Activated CD4-positive, alpha-beta memory T cell treated with anti-CD3 and anti-CD28 coated beads, Interleukin-2, amount 10 ng/mL, durations not matched to agents 7 days and 5 days (primary cell): ENCODE results near the gene KCNK4. TPM values are rescaled to one million over a fixed set of nuclear protein-coding genes. Genes with fewer than 3 reads are reported as not detected.
A peak's percentile ranks its signal among the peaks of the same experiment; 100 is the strongest.

Experiments
- CTCF ChIA-PET: fragments of 350-600 bp; sonication (Branson Sonifier 250); formaldehyde crosslinking; loops from one replicate; lab custom pipeline; 2021; ENCODE audit warnings: antibody characterized with exemption, inconsistent platforms; lab: Charles Lee
- POLR2A ChIA-PET: fragments of 350-600 bp; sonication (Branson Sonifier 250); formaldehyde crosslinking; loops from one replicate; lab custom pipeline; 2021; ENCODE audit warnings: antibody characterized with exemption; lab: Charles Lee
- DNase-seq: peaks from one replicate; pipeline ENCODE4 v3.0.0-alpha.2; 2020
- H3K27ac Mint-ChIP-seq: one replicate; pipeline ENCODE4 v1.8.0; 2021; ENCODE audit warnings: mild to moderate bottlenecking, mixed read lengths
- H3K27me3 Mint-ChIP-seq: one replicate; pipeline ENCODE4 v1.8.0; 2021; ENCODE audit warnings: mixed read lengths
- H3K36me3 Mint-ChIP-seq: one replicate; pipeline ENCODE4 v1.8.0; 2021; ENCODE audit warnings: low read depth, mixed read lengths
- H3K4me1 Mint-ChIP-seq: one replicate; pipeline ENCODE4 v1.8.0; 2021; ENCODE audit warnings: mixed read lengths
- H3K4me3 Mint-ChIP-seq: one replicate; pipeline ENCODE4 v1.8.0; 2021; ENCODE audit warnings: mild to moderate bottlenecking, mixed read lengths
- H3K9me3 Mint-ChIP-seq: one replicate; pipeline ENCODE4 v1.8.0; 2021; ENCODE audit warnings: mixed read lengths
- total RNA-seq, 2 experiments: library from RNA; stranded (reverse); gene quantifications; one replicate each; pipeline ENCODE4 v1.2.3, GENCODE V29; 2021

KCNK4 gene
- total RNA-seq, 2 experiments from 2014 or later: 0.15 TPM; not detected in 1

DNA sequence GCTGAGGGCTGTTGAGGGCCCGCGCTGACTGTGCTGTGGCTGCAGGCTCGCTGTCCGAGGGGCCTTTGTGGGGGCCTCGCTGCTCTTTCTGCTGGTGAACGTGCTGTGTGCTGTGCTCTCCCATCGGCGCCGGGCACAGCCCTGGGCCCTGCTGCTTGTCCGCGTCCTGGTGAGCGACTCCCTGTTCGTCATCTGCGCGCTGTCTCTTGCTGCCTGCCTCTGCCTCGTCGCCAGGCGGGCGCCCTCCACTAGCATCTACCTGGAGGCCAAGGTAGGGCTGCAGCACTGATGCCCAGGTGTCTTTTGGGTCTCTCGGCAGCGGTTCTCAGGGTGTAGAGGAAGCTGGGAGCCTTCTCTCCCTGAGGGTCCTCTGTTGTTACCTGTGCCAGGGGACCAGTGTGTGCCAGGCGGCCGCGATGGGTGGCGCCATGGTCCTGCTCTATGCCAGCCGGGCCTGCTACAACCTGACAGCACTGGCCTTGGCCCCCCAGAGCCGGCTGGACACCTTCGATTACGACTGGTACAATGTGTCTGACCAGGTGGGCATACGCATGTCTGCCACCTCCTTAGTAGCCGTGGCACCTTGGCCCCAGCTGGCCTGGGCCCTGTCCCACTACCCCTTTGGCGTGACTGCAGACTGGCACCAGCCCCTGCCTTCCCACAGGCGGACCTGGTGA is 3.3 kb upstream of the KCNK4 start:
- no peaks in the 10 kb centered on the region for H3K9me3 Mint-ChIP-seq
- H3K27ac Mint-ChIP-seq: no peak overlapping the region
- peaks cover 27% of the 10 kb centered on the region for H3K4me1 Mint-ChIP-seq
- DNase-seq: no peak
- peaks cover 6% of the 10 kb centered on the region for H3K36me3 Mint-ChIP-seq
- CTCF ChIA-PET: interaction anchor here (1.7 to 2.2 kb wide), 3 partner anchors 14 to 17 kb away, joined by 4 to 8 read pairs (median 6); no protein-coding TSS in a partner anchor
- peaks cover 14% of the 10 kb centered on the region for H3K27me3 Mint-ChIP-seq
- POLR2A ChIA-PET: interaction anchor here (1.6 to 11.0 kb wide), 2 partner anchors 18 to 24 kb away, joined by 3 to 161 read pairs; no protein-coding TSS in a partner anchor
- H3K4me3 Mint-ChIP-seq: no peak overlapping the region

DNA sequence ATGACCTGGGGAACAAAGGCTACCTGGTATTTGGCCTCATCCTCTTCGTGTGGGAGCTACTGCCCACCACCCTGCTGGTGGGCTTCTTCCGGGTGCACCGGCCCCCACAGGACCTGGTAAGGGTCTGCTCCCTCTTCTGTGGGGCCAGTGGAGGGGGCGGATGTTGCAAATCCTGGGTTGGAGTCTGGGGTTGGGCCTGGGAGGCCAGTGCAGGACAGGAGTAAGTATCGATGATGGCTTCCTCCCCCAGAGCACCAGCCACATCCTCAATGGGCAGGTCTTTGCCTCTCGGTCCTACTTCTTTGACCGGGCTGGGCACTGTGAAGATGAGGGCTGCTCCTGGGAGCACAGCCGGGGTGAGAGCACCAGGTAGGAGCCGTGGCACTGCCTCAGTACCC is 2.8 kb upstream of the KCNK4 start:
- Mint-ChIP-seq H3K4me3 (no peak overlapping the region), H3K36me3 (peaks cover 6% of the 10 kb centered on the region), H3K27me3 (peaks cover 19% of the 10 kb centered on the region), H3K9me3 (no peaks in the 10 kb centered on the region), H3K27ac (no peak overlapping the region), H3K4me1 (peaks cover 24% of the 10 kb centered on the region)
- CTCF ChIA-PET: interaction anchor here (0.6 to 2.2 kb wide), 4 partner anchors 13 to 100 kb away, joined by 3 to 8 read pairs (median 4); no protein-coding TSS in a partner anchor
- no peak for DNase-seq
- POLR2A ChIA-PET: interaction anchor here (11.0 kb wide), 1 partner anchor 18 kb away, joined by 161 read pairs; no protein-coding TSS in a partner anchor

DNA sequence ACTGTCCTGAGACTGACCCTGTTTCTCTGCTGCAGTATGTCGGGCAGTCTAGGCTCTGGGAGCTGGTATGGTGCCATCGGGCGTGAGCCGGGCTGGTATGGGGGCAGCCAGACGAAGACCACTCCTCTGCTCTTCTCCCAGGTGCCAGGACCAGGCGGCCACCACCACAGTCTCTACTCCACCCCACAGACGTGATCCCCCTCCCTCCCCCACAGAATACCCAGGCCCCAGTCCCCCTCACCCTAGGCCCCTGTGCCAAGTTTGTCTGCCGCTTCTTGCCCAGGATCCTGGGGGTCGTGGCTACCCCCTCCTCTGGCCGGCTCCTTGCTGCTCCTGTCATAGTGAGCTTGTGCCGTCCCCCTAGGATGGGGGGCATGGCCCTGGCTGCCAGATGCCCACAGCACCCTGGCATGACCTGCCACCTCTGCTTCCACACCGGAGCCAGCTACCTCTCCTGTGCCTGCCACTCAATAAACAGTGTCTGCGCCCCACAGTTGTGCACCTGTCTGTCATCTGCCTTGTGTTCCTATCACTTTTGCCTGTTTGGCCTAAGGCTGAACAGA is 2.0 kb upstream of the KCNK4 start:
- Mint-ChIP-seq H3K36me3 (peaks cover 6% of the 10 kb centered on the region), H3K27me3 (peaks cover 26% of the 10 kb centered on the region), H3K9me3 (no peaks in the 10 kb centered on the region), H3K4me3 (no peak overlapping the region), H3K27ac (no peak overlapping the region), H3K4me1 (peaks cover 22% of the 10 kb centered on the region)
- POLR2A ChIA-PET: interaction anchor here (1.0 to 11.0 kb wide), 3 partner anchors 13 to 29 kb away, joined by 3 to 161 read pairs (median 6); partner anchors contain the start of gene PRDX5
- CTCF ChIA-PET: interaction anchor here (0.6 to 2.4 kb wide), 6 partner anchors 12 to 101 kb away, joined by 3 to 13 read pairs (median 5); no protein-coding TSS in a partner anchor
- DNase-seq: no peak

DNA sequence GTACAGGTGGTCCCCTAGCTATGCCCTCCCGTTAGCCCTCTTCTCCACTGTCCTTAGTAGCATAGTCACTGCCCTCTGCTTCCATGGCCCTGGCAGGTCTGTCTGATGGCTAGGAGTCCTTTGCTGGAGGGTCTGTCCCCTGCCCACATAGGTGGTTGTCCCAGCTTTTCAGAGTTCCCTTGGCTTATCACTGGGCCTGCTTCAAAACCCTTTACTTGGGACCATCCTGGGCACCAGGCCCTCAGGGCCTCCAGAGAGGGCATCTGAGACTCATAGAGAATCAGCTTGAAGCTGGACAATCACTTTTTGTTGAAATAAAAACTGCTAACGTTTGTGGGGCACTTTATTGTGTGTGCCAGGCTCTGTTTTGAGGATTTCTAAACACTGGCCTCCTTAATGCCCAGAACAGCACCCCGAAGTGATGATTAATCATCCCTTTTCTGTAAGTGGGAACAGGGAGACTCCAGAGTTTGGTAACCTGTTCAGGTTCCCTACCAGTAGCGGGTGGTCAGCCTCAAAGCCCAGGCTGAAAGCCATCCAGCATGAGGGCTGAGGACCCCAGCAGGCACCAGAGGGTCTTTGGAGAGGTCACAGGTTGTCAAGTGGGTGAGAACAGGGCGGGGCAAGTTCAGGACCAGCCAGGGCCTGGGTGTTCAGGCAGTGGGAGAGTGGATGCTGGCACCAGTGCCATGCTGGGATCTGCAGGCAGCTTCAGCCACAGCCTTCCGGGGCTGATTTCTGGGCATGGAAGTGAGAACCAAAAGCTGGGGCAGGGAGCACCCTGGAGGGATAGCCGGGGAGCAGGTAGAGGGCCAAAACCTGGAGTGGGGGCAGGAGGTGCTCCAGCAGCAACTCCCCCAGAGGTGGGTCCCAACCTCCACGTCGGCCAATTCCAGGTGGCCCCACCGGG is 495 bp upstream of the KCNK4 start:
- H3K4me3 Mint-ChIP-seq: peak overlapping the region; percentile 53
- H3K27me3 Mint-ChIP-seq: peaks cover 38% of the 10 kb centered on the region
- H3K4me1 Mint-ChIP-seq: peaks cover 20% of the 10 kb centered on the region
- peaks cover 6% of the 10 kb centered on the region for H3K36me3 Mint-ChIP-seq
- no peak for DNase-seq
- POLR2A ChIA-PET: interaction anchor here (0.8 to 1.6 kb wide), 5 partner anchors 14 to 64 kb away, joined by 3 to 6 read pairs (median 3); partner anchors contain the start of genes ESRRA, NUDT22, PRDX5 and TRPT1
- CTCF ChIA-PET: interaction anchor here (2.2 to 2.4 kb wide), 2 partner anchors 11 to 14 kb away, joined by 8 to 13 read pairs; no protein-coding TSS in a partner anchor
- H3K27ac Mint-ChIP-seq: no peak overlapping the region
- H3K9me3 Mint-ChIP-seq: no peaks in the 10 kb centered on the region

DNA sequence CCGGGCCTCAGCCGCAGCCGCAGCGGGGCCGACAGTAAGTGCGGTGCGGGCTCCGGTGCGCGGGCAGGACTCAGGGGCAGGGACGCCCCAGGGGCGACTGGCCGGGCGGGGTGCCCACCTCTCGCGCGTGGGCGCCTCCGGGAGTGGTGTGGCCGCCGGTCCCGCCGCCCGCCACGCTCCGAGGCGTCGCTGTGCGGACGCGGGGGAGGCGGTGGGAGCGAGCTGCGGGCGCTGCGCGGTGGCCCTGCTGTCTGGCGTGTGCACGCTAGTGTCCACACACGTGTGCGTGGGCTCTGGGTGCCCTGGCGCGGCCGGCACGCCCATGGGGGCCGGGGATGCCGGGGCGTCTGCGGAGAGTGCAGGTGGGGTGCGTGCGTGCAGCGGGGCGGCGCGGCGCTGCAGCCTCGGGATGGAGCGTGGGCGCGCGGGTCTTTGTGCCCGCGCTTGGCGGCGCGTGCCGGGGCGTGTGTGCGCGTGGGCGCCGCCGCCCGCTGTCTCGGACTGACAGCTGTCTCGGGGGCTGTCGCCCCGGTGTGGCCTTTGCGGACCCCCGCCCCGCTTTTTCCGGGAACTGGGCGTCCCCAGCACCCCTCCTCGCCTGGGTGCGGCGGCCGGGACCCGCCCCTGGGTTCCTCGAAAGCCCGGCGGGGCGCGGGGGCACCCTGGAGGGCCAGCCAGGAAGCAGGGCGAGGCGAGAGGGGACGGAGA is 804 bp downstream of the KCNK4 start:
- H3K4me1 Mint-ChIP-seq: peaks cover 12% of the 10 kb centered on the region
- H3K4me3 Mint-ChIP-seq: no peak overlapping the region
- H3K36me3 Mint-ChIP-seq: peaks cover 6% of the 10 kb centered on the region
- peaks cover 51% of the 10 kb centered on the region for H3K27me3 Mint-ChIP-seq
- POLR2A ChIA-PET: interaction anchor here (1.0 to 1.4 kb wide), 2 partner anchors 9 to 12 kb away, joined by 3 read pairs; no protein-coding TSS in a partner anchor
- H3K9me3 Mint-ChIP-seq: no peaks in the 10 kb centered on the region
- DNase-seq: no peak
- no peak overlapping the region for H3K27ac Mint-ChIP-seq
- CTCF ChIA-PET: interaction anchor here (1.5 to 1.8 kb wide), 2 partner anchors 9 to 12 kb away, joined by 8 to 11 read pairs; no protein-coding TSS in a partner anchor

DNA sequence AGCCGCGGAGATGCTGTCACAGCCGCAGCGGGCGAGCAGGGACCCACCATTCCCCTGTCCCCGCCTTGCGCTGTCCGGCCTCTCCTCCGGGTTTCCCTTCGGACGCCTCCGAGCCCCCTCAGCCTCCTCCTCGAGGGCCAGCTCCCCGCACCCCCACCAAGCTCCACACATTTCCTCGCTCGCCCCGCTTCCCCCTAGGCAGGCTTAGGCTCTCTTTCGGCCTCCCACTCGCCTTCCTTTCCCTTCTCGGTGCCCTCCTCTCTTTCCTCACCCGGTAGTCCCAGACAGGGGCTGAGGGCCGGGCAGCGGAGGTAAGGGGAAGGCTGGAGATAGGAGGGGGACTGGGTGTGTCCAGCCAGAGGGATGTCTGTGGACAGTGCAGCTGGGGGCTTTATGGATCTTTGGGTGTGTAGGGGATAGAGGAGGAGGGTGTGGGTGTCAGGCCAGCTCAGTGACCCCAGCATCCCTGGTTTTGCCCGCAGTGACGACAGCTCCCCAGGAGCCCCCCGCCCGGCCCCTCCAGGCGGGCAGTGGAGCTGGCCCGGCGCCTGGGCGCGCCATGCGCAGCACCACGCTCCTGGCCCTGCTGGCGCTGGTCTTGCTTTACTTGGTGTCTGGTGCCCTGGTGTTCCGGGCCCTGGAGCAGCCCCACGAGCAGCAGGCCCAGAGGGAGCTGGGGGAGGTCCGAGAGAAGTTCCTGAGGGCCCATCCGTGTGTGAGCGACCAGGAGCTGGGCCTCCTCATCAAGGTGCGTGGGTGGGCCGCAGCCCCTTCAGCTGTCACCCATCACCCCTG is 1.6 kb downstream of the KCNK4 start:
- peaks cover 11% of the 10 kb centered on the region for H3K4me1 Mint-ChIP-seq
- POLR2A ChIA-PET: interaction anchor here (0.9 to 1.4 kb wide), 3 partner anchors 8 to 88 kb away, joined by 3 read pairs; no protein-coding TSS in a partner anchor
- peak overlapping the region; percentile 30 for H3K4me3 Mint-ChIP-seq
- H3K27ac Mint-ChIP-seq: no peak overlapping the region
- CTCF ChIA-PET: interaction anchor here (1.5 to 1.8 kb wide), 2 partner anchors 8 to 12 kb away, joined by 8 to 11 read pairs; no protein-coding TSS in a partner anchor
- no peak for DNase-seq
- no peaks in the 10 kb centered on the region for H3K9me3 Mint-ChIP-seq
- peaks cover 6% of the 10 kb centered on the region for H3K36me3 Mint-ChIP-seq
- peaks cover 59% of the 10 kb centered on the region for H3K27me3 Mint-ChIP-seq

DNA sequence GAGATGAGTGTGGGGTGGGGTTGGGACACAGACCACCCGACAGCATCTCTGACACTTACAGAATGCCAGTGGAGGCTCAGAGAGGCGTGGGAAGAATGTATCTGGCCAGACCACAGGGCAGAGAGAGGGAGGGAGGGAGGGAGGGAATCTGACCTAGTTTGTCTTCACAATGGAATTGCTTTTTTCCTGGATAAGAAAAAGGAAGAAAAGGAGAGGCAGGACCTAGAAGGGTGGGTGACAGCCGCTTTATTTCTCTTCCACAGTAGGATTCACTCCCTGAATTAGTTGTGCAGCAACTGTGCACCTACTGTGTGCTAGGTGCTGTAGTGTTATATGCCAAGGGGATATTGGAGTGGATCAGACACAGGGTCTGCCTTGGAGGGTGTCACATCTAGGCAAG is 3.7 kb downstream of the KCNK4 start:
- no peak overlapping the region for H3K27ac Mint-ChIP-seq
- peaks cover 6% of the 10 kb centered on the region for H3K36me3 Mint-ChIP-seq
- ChIA-PET POLR2A (interaction anchor here (1.2 kb wide), 1 partner anchor 10 kb away, joined by 4 read pairs; the partner anchor contains the start of gene ESRRA), CTCF (interaction anchor here (1.3 to 1.5 kb wide), 2 partner anchors 23 to 107 kb away, joined by 3 to 4 read pairs; no protein-coding TSS in a partner anchor)
- DNase-seq: no peak
- peaks cover 13% of the 10 kb centered on the region for H3K4me1 Mint-ChIP-seq
- H3K9me3 Mint-ChIP-seq: no peaks in the 10 kb centered on the region
- no peak overlapping the region for H3K4me3 Mint-ChIP-seq
- H3K27me3 Mint-ChIP-seq: peaks cover 77% of the 10 kb centered on the region

DNA sequence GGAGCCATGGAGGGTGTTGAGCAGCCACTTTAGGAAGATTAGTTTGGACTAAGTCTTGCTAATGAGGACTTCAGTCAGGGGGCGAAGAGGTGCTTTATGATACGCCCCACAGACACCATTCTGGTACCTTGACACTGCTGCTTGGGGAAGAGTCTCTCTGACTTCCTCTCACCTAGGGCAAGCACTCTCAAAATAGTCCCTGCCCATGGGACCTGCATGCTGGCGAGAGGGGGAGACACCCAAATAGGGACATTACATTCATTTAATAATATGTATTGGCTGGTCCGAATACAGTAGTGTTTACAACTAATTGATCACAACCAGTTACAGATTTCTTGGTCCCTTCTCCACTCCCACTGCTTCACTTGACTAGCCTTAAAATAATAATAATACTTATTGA is 4.7 kb downstream of the KCNK4 start:
- POLR2A ChIA-PET: interaction anchor here (1.7 kb wide), 1 partner anchor 104 kb away, joined by 4 read pairs; no protein-coding TSS in a partner anchor
- Mint-ChIP-seq H3K4me1 (peaks cover 20% of the 10 kb centered on the region), H3K4me3 (no peak overlapping the region)

DNA sequence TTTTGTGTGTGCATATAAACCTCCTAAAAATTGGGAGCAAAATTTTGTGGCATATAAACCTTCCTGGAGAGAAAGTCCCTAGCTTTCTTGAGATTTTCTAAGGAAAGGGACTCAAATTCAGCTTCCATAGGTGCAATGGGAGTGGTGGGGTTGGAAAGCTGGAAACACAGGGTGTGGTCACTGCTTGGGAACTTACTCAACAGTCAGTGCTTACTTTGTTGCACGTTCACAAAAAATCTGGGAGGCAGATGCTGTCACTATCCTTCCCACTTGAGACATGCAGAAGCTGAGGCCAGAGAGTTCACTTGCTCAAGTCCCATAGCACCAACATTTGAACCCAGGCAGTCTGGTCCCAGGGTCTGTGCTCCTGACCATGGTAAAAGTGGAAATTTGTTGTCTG is 5.1 kb downstream of the KCNK4 start:
- CTCF ChIA-PET: no interaction called here
- no peak overlapping the region for H3K27ac Mint-ChIP-seq
- no peaks in the 10 kb centered on the region for H3K9me3 Mint-ChIP-seq
- H3K4me1 Mint-ChIP-seq: peaks cover 22% of the 10 kb centered on the region
- DNase-seq: no peak
- H3K36me3 Mint-ChIP-seq: no peaks in the 10 kb centered on the region
- POLR2A ChIA-PET: interaction anchor here (1.7 kb wide), 1 partner anchor 105 kb away, joined by 4 read pairs; no protein-coding TSS in a partner anchor
- no peak overlapping the region for H3K4me3 Mint-ChIP-seq
- peaks cover 78% of the 10 kb centered on the region for H3K27me3 Mint-ChIP-seq

More for the DNA sequence above, 4.7 kb downstream of the KCNK4 start:
- Mint-ChIP-seq H3K9me3 (no peaks in the 10 kb centered on the region), H3K27ac (no peak overlapping the region), H3K27me3 (peaks cover 78% of the 10 kb centered on the region), H3K36me3 (peaks cover 2% of the 10 kb centered on the region)
- CTCF ChIA-PET: interaction anchor here (1.3 kb wide), 1 partner anchor 108 kb away, joined by 3 read pairs; no protein-coding TSS in a partner anchor
- DNase-seq: no peak

DNA sequence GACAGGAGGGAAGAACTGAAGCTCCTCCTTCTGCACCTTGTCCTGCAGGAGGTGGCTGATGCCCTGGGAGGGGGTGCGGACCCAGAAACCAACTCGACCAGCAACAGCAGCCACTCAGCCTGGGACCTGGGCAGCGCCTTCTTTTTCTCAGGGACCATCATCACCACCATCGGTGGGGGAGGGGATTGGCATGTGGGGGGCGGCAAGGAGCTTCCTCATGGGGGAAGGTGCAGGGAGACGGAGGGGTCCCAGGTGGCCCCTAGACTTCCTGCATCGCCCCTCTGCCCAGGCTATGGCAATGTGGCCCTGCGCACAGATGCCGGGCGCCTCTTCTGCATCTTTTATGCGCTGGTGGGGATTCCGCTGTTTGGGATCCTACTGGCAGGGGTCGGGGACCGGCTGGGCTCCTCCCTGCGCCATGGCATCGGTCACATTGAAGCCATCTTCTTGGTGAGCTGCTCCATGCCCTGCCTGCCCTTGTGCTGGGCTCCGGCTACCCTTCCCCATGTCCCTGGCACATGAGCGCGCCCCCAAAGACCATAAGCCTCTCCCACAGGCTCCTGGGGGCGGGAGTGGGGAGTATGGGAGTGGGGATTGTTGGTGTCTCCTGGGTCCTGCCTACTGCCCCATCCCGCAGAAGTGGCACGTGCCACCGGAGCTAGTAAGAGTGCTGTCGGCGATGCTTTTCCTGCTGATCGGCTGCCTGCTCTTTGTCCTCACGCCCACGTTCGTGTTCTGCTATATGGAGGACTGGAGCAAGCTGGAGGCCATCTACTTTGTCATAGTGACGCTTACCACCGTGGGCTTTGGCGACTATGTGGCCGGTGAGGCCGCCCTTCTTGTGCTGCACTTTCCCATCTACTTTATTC is 6.0 kb downstream of the KCNK4 start:
- DNase-seq: no peak
- Mint-ChIP-seq H3K36me3 (no peaks in the 10 kb centered on the region), H3K9me3 (no peaks in the 10 kb centered on the region), H3K27ac (no peak overlapping the region), H3K4me3 (no peak overlapping the region), H3K27me3 (peaks cover 82% of the 10 kb centered on the region), H3K4me1 (peaks cover 27% of the 10 kb centered on the region)
- CTCF ChIA-PET: interaction anchor here (1.7 kb wide), 1 partner anchor 297 kb away, joined by 3 read pairs; no protein-coding TSS in a partner anchor
- POLR2A ChIA-PET: interaction anchor here (1.7 kb wide), 1 partner anchor 106 kb away, joined by 4 read pairs; no protein-coding TSS in a partner anchor
